ENCODE measurements around the gene POC1B.

Gene POC1B

GRCh38 chr12:89497467-89497866, 28.4 kb downstream of the POC1B start:
- DNase-seq (ENCODE audit: low read depth, low spot score), result no peak

DNA sequence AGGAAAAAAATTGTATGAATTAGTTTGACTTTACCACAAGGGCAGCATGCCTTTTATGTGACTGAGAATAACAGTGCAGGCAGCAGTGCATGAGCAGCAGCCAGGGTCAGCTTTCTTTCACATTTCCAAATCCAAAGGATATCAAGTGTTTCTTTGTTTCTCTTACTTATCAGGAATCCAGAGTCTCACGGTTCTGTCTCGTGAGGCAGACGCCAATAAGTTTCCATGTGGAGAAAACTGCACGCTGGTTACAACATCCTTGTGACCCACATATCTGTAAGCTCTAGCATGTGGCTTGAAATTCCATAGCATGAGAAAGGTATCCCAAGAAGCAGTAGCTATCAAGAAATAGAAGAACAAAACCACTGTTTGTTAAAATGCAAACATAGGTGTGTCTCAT, 28.8 kb downstream of the POC1B start:
- DNase-seq (ENCODE audit: low read depth, low spot score), result no peak

- DNase-seq (ENCODE audit: low read depth, low spot score), result no peak
Observed at GRCh38 chr12:89494411-89495231, 31.2 kb downstream of the POC1B start.

- no peak for DNase-seq (ENCODE audit: low read depth, low spot score)
Observed at GRCh38 chr12:89493670-89494302, 32.1 kb downstream of the POC1B start.

DNA sequence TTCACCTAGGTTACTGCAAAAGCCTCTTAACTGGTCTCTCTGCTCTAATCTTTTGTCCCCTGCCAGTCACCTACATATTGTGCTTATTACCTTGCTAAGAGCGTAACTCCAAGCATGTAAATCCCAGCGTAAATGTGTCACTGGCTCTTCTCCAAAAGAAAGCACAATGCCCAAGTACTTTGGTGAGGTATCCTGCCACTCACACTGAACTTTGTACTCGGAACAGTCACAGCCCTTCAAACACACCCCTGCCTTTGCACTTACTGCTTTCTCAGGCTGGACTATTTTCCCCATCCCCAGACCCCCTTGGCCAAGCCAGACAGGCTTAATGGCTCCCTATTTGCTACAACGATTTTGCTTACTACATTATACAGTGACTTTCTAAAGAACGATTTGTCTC, 33.0 kb downstream of the POC1B start:
- DNase-seq (ENCODE audit: low read depth, low spot score), result no peak

GRCh38 chr12:89490922-89491321, 34.9 kb downstream of the POC1B start:
- no peak for DNase-seq (ENCODE audit: low read depth, low spot score)

DNA sequence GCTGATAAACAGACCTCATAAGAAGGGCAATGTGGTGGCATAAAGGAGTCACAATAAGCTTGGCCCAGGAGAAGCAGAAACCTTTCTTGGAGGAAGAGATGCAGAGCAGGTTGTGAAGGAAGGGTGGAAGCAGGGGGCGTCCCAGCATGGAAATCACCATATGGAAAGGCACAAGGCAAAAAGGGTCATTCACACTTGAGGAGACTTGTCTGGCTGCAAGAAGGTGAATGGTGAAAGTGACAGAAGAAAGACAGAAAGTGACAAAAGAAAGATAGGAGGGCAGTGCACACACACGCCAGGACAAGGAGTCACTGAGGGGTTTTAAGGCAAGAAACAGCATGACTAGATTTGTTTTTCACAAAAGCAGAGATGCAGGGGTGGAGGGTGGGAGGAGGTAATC, 39.6 kb downstream of the POC1B start:
- no peak for DNase-seq (ENCODE audit: low read depth, low spot score)

GRCh38 chr12:89484470-89484869, 41.4 kb downstream of the POC1B start:
- no peak for DNase-seq (ENCODE audit: low read depth, low spot score)

- no peak for DNase-seq (ENCODE audit: low read depth, low spot score)
Observed at GRCh38 chr12:89481213-89481914, 44.5 kb downstream of the POC1B start.

GRCh38 chr12:89479982-89480381, 45.9 kb downstream of the POC1B start:
- DNase-seq (ENCODE audit: low read depth, low spot score), result no peak

DNA sequence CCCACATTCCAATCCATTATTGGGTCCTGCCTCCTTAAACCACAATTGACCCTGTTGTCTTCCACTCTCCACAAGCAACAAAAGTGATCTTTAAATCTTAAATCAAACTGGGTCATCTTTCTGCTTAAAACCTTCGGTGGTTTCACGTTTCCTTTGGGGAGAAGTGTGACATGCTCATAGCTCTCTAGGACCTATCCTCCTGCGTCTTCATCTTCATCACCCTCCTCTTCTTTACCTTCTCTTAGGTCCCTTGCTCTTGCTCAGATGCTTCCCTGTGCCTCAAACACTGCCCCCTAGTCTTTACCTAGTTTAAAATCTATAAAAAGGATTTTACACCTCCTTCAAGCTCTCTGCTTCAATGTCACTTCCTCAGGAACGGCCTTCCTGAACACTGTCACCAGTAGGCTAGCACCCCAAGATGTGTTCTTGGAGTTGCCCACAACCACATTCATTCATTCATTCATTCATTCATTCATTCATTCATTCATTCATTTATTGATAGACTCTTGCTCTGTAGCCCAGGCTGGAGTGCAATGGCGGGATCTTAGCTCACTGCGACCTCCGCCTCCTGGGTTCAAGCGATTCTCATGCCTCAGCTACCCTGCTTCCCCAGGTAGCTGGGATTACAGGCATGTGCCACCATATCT, 48.1 kb downstream of the POC1B start:
- no peak for DNase-seq (ENCODE audit: low read depth, low spot score)

DNA sequence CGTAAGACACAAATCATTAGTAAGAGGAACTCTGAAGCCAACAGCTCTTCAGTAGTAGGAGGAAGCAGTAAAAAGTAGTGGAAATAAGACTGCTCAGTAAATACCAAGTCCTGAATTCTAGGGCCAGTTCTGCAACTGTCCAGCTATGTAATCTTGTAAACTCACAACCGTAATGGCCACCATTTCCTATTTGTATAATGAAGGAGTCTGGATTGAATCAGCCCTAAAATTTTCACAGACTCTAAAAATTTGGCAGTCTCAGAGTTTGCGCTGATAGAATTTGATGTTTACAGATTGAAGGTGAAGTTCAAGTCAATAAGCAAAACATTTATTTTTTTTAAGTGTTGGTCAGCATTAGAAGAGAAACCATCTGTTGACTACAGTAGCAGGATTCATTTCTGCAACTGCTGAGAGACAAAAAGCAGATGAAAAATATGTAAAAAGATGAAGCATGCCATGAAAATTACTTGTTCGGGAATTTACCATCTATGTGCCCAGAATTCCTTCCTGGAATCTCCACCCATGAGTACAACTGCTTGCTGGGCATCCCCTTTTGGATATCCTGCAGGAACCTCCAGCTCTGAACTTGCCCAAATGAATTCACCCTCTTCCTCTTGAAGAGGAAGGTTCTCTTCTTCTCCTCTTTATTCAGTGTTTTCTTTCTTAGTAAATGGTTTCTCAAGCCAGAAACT, 48.8 kb downstream of the POC1B start:
- DNase-seq (ENCODE audit: low read depth, low spot score), result no peak

DNA sequence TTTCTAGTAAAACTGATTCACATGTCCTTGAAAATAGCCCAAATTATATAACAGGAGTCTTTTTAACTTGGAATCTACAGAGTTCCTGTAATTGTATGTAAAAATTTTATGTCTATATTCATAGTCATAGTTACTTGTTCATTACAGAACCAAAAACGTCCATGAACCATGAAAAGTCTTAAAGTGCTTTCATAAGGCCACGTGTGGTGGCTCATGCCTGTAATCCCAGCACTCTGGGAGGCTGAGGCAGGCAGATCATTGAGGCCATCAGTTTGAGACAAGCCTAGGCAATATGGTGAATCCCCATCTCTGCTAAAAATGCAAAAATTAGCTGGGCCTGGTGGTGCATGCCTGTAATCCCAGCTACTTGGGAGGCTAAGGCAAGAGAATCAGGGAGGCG, 49.6 kb downstream of the POC1B start:
- no peak for DNase-seq (ENCODE audit: low read depth, low spot score)

DNA sequence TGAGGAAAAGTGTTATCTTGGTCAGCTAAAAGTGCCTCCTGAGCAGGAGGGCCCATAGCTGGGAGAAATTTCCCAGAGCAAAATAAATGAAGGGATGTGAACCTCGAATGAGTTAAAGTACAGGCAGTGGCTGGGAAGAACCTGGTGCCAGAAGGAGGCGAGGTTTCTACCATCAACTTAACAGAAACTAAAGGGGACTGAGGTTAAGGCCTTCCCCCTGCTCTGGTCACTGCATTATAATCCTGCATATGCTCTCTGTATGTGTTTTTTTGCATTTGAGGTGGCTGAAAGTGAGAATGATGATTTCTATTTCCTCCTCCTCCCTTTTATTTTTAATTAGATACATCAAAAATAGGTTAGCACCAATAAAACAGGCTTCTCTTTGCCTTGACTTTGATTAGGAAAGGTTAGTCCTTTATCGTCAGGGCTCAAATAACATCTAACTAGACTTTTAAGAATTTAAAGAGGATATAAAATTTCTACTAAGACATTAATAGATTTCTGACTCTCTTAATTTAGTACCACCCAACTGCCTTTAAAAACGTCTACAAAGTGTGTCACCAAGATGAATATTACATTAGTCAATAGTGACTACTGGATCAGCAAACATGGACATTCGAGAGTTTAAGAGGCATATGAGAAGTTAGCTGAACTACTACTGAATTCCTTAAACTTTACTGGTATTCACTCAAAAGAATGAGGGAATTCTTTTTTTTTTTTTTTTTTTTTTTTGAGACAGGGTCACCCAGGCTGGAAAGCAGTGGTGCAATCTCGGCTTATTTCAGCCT, 50.5 kb downstream of the POC1B start:
- DNase-seq (ENCODE audit: low read depth, low spot score), result no peak

GRCh38 chr12:89474615-89475014, 51.2 kb downstream of the POC1B start:
- no peak for DNase-seq (ENCODE audit: low read depth, low spot score)

GRCh38 chr12:89472508-89472907, 53.3 kb downstream of the POC1B start:
- DNase-seq (ENCODE audit: low read depth, low spot score), result no peak

DNA sequence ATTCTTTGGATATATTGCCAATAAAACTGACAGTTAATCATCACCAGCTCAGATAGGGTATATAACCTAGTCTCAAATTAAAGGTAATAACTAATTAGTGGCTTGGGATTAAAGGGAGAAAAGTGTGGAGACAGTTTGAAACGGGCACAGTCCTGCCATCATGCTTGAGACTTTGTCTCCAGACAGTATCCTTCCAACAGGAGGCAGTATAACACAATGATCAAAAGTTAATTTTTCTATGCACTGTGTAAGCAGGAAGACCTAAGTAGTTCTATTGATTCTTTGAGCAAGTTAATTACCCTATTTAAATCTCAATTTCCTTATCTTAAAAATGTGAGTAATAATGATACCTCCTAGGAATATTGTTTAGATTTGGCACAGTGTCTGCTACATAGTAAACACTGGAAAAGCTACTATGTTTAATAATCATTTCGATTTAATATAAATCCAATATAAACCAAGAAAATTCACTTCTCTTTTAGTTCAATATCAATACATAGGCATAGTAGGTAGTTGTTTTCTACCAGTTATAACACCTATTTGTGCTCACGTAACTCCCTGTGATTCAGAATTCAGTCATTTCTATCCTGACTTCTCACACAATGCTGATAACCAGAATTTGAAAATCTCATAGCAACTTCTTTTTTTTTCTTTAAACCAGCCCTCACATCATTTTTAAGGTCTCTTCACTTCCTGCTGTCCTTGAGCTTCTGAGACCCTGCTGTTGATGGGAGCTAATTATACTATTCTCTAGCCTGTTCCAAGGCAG, 54.9 kb downstream of the POC1B start:
- DNase-seq (ENCODE audit: low read depth, low spot score), result no peak

- no peak for DNase-seq (ENCODE audit: low read depth, low spot score)
Observed at GRCh38 chr12:89469361-89469760, 56.5 kb downstream of the POC1B start.

GRCh38 chr12:89468648-89469326, 57.1 kb downstream of the POC1B start:
- DNase-seq (ENCODE audit: low read depth, low spot score), result no peak

Measured in iPS DF 19.7 (cell line).